Ovary (tissue), 3 donors: ENCODE measurements around the gene TEKT1.

Experiments
- CTCF ChIP-seq, 3 donors: fragments of 450-650 bp in 2 of 3; fragments of 200-600 bp in 1 of 3; IDR thresholded peaks; one replicate each; pipeline versions ENCODE4 v1.5.1 to v1.8.0; 2016 to 2022; ENCODE audit warnings: antibody characterized with exemption in 3 of 3, mild to moderate bottlenecking in 1 of 3
- EP300 ChIP-seq: sonication (generic); formaldehyde crosslinking; IDR thresholded peaks from one replicate; pipeline ENCODE4 v1.6.1; 2017; ENCODE audit warnings: antibody characterized with exemption
- POLR2A ChIP-seq: fragments of 450-650 bp; IDR thresholded peaks from one replicate; pipeline ENCODE4 v1.6.1; 2017; ENCODE audit warnings: antibody characterized with exemption, mild to moderate bottlenecking, moderate library complexity
- donor health status: DM: no; HTN: no; CAD: no.

- TF ChIP-seq POLR2A = no peak
- TF ChIP-seq CTCF (IDR thresholded peaks at IDR 0.05) = no peak
- TF ChIP-seq EP300 = no peak
These were observed 42.4 kb downstream of the TEKT1 start for GRCh38 chr17:6789146-6789545.
